GM19397 (cell line): ENCODE measurements around the gene GBP1.
A peak's percentile ranks its signal among the peaks of the same experiment; 100 is the strongest.
"Not testable (repeated sequence)": the region's sequence is repeated elsewhere in the genome, so short reads cannot be mapped to it uniquely, and the experiment has no call there.

Experiments used
- ATAC-seq: cut with Tn5 transposase; IDR thresholded peaks from one replicate; pipeline ENCODE4 v1.9.1; 2021; ENCODE audit warnings: mild to moderate bottlenecking, moderate library complexity; ENCODE audit not compliant: unreplicated experiment

Gene GBP1

DNA sequence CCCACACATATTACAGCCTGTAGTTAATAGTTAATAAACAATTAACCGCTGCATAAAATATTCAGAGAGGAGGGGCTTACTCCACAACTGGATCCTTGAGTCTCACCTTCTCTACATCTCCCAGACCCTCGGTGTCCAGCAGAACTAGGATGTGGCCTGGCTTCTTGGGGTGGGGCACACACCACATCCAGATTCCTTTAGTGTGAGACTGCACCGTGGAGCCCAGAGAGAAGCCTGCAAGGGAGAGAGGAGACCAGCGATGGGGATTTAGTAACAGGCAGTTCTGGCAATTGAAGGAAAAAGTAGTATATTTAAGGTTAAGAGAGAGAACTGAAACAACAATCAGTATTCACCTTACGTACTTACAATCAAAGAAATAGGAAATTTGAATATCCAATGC, 4.9 kb downstream of the GBP1 start:
- ATAC-seq, result no peak

DNA sequence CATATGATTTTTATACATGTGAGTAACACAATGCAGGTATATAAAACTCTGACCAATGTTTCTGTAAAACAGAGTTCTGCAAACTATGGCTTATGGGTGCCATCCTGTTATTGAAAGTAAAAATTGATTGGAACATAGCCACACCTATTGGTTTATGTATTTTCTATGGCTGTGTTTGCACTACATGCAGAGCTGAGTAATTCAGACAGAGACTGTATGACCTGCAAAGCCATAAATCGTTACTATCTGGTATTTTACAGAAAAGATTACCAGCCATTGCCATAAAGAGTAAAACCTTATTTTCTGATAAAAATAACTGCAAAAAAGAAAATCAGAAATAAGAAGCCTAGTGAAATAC, 13.1 kb downstream of the GBP1 start:
- no peak for ATAC-seq

DNA sequence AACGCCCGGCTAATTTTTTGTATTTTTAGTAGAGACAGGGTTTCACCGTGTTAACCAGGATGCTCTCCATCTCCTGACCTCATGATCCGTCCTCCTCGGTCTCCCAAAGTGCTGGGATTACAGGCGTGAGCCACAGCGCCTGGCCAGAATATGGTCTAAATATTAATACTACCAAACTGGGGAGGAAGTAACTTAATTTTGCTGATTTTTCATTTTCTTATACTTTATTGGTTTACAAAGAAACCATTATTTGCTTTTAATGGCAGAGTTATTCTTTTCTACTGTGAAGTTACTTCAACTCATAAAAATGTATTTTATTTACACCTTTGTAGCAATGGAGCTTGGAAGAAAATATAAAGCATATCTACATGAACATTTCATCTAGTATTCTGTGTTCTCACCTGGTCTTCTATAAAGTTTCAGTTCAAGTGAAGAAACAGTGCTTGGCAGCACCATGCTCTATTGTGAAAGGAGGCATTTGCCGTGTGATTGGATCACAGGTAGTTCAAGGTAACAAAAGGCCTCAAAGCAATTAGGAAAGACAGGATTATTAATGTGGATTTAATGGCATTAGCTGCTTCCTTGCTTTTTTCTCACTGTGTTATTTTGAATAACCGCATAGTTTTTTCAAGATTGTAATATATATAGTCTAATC, 13.6 kb downstream of the GBP1 start:
- no peak for ATAC-seq

DNA sequence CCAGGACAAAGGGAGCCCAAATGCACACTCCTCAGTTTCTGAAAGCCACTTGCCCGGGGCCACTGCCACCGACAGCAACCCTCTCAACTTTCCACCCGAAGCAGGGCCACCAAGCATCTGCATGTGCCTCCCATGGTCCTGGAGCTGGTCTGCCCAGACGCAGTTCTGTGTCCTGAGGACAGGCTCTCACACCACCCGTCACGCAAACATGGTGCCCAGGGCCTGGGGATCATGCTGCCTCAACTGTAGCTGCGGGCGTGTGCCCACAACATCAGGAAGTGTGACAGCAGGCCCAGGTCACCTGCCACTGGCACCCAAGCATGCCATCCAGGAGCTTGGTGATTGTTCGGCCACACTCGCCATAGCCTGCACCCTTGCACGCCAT, 14.4 kb downstream of the GBP1 start:
- no peak for ATAC-seq

DNA sequence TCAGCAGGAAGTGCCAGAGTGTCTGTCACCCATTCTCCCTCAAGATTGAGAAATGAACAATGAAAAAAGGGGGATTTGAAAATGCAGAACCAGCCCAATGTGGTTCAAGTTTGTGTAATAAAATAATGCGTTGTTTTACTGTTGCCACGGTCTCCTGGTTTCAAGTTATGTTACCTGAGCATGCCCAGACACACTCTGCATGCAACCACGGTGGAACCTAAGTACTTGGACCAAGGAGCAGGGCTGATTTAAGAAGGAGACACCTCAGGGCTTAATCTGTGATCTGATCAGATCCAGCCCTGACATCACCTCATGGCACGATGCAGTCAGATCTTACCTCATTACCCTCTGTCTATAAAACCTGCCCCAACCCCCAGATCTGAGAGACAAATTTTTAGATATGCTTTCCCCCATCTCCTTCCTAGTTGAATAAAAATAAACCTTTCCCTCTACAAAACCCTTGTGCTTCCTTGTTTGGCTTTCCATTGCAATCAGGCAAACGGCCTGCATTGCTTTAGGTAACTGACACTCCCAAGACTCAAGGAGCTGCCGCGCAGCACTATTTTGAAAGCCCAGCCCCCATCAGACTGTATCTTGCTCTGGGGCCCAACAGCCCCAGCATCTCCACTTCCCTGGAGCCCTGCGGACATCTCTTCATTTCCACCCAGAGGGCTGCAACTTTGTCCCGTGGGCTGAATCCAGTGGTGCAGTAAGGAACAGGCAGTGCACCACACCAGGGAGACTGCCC, 14.9 kb downstream of the GBP1 start:
- not testable (repeated sequence) for ATAC-seq

DNA sequence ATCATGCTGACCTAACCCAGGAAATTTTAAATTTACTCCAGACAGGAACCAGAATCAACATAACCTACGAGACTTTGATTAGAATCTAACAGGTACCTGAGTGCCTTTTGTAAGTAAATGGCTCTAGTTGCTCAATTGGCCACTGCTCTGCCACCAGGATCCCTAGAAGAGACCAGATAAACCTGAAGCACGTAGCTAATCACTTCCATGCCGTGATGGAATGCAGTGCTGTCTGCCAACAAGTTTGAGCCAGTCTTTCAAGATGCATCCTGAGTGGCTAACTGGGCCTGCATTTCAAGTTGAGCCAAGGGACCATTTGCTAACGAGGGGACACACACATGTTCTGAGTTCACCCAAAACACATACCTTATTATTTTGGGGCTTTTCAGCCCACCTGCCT, 15.8 kb downstream of the GBP1 start:
- ATAC-seq, result not testable (repeated sequence)

DNA sequence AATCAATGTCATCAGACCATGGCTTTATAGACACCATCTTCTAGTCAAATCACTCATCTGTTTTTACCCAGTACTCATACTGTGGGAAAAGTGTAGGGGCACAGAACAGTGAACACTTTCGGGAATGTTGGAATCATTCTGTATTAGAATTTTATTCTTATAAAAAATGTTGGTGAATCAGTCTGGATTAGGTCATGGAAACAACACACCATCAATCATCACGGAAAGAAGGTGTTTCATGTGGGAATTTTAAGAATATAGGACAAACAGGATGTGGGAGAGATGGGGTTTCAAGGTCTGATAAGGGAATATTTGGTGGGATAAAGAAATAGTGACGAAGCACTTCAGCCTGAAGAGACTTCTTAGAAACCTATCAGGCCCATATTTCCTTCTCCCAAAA, 17.3 kb downstream of the GBP1 start:
- ATAC-seq, result no peak

DNA sequence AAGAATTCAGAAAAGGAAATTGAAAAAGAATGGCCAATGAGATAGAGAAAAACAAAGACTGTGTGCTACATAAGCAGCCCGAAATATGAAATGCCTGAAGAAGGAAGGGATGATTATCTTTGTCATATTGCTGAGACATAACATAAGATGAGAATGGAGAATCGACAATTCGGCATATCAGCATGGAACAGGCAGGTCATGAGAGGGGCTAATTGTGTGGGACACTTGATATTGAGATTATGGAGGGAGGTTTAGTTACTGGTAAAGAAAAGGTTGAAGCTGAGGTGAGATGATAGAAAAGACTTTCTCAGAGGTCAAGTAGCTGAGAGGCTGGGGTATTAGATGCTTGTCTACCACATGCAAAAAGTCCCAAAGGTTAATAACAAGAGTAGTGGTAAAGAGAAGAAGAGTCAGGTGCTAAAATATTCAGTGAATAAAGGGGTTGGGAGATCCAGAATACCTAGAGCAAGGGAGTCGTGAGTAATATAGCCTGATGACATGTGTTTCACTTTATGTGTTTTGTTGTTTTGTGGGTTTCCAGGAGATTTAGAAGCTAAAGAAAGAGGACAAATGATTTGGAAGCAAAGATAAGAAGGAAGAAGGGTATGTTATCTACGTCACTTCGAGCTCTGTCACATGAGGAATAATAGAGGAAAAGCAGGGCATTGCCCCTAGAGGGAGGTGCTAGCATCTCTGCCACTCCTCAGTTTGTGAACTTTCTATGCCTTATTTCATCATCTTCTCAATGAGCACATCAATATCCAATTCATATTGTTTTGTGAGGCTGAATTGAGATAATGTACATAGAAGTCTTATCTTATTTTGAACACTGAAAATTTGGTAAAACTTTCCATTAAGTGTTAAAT, 18.5 kb downstream of the GBP1 start:
- ATAC-seq, result not testable (repeated sequence)

DNA sequence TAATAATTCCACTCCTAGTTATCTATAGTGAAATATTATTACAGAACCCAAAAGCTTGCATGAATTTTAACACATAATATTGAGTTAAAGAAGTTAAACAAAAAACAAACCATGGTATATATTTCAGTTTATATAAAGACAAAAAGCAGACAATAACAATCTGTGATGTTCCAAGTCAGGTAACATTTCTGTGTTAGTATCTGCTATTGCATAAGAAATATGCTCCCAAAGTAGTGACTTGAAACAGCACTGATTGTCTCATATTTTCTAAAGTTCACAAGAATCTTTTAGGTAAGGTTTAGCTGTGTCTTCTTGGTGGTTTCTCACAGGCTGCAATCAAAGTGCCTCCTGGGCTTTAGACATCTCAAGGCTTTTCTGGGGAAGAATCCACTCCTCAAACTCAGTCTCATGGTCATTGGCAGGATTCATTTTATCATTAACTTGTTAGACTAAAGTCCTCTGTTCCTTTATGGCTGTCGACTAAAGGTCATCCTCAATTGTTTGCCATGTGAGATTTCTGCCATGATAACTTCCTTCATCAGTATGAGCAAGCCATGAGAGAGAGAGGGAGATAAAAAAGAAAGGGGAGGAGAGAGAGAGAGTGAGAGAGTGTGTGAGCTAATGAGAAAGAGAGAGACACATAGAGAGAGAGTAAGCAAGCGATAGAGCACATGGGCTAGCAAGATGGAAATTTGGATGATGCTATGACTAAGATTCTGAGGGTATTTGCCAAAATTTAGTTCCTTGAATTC, 19.9 kb downstream of the GBP1 start:
- no peak for ATAC-seq

DNA sequence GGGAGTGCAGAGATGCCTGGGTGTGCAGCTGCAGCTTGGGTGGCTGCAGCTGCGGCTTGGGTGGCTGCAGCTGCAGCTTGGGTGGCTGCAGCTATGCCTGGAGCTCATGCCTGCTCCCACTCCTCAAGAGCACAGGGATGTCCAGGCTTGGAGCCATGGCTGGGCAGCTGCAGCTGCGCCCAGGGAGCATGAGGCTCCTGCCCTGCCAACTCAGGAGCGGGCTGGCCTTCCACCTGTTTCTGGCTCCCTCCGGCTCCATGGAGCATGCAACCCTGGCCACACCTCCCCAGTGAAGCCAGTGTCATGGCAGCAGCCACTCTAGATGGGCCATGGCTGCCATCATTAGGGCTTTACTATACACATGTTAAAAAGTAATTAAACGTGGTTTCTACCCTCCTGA, 21.1 kb downstream of the GBP1 start:
- no peak for ATAC-seq

DNA sequence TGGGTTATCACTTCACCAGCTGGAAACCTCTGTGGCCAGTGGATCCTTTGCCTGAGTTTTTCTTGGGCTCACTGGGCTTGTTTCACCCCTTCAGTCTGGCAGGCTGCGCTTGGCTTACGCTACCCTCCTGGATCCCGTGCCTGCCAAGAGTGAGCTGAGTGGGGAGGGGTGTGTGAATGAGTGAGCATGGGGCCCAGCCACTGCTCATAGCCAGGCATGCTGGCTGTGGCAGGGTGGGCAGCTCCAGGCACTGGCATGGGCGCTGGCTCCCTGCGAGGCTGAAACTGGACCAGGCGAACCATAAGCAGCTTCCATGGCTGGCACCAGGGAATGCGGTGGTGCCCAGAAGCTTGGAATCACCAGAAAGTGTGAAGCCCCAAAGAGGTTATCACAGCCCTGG, 22.5 kb downstream of the GBP1 start:
- no peak for ATAC-seq

DNA sequence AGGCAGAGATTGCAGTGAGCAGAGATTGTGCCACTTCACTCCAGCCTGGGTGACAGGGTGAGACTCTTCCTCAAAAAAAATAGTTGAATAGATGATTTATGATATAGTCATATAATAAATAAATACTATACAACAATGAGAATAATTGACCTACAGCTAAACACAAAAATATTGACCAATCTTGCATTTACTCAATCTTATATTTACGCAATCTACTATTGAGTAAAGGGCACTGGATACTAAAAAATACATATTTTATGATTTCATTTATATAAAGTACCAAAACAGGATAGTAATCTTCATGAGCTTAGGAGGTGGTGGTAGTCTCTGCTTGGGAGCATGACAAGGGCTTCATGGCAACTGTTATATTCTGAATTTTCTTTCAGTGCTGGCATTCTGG, 23.3 kb downstream of the GBP1 start:
- no peak for ATAC-seq

DNA sequence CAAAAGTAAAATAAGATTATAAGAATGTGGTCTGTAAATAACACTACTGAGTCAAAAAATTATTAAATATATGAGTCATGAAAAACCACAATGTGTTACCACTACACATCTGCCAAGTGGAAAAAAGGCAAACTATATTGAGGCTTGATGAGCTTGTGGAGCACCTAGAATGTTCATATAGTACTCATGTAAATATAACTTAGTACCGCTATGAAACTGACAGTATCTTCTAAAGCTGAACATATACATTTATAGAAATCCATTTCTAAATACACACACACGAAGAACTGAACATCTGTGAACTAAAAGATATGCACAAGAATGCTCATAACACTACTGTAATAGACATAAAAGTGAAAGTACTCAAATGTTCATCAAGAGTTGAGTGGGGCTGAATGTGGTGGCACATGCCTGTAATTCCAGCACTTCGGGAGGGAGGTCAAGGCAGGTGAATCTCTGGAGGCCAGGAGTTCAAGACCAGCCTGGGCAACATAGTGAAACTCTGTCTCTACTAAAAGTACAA, 23.8 kb downstream of the GBP1 start:
- ATAC-seq, result peak; percentile 85

DNA sequence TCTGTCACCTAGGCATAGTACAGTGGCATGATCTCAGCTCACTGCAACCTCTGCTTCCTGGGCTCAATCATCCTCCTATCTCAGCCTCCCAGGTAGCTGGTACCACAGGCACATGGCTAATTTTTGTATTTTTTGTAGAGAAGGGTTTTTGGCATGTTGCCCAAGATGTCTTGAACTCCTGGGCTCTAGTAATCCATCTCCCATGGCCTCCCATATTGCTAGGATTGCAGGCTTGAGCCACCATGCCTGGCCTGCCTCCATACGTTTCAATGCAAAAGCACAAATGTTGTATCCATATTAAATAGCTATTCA, 24.7 kb downstream of the GBP1 start:
- ATAC-seq, result no peak

DNA sequence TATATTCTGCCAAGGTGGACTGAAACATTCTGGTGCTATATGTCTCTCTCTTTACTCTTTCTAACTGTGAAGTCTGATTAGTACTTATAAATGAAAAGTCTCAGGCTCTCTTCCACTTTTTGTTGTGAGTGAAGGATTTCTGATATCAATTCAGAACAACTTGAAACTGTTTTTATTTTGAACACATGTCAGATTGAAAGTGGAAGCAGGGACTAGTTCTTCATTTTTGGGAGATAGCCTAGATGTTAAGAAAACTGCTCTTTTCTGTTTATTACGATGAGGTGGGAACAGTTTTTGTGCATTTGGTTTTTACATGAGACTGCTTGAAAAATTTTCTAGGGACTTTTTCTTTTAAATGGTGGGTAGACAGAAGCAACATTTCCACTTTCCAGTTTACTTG, 27.8 kb downstream of the GBP1 start:
- ATAC-seq, result no peak

DNA sequence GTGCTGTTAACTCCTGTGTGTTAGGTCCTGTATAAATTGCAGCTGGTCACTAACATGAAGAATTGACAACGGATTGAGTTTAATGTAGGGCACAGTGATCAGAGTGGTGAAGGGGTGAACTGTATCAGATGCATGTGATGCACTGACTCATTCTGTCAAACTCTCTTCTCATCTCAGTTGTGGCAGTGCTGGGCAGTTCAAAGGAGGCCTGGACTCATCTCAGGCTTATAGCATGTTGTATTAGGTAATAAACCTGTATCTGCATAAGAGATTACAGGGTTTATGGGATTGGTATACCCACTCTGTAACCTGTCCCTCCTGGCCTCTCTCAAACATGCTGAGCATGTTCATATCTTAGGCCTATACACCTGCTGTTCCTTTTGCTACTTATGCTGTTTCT, 29.9 kb downstream of the GBP1 start:
- ATAC-seq, result no peak

DNA sequence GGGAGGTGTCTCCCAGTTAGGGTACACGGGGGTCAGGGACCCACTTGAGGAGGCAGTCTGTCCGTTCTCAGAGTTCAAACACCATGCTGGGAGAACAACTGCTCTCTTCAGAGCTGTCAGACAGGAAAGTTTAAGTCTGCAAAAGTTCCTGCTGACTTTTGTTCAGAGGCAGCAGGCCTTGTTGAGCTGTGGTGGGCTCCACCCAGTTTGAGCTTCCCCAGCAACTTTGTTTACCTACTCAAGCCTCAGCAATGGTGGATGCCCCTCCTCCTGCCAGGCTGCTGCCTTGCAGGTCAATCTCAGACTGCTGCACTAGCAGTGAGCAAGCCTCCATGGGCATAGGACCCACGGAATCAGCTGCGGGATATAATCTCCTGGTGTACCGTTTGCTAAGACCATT, 31.0 kb downstream of the GBP1 start:
- not testable (repeated sequence) for ATAC-seq

DNA sequence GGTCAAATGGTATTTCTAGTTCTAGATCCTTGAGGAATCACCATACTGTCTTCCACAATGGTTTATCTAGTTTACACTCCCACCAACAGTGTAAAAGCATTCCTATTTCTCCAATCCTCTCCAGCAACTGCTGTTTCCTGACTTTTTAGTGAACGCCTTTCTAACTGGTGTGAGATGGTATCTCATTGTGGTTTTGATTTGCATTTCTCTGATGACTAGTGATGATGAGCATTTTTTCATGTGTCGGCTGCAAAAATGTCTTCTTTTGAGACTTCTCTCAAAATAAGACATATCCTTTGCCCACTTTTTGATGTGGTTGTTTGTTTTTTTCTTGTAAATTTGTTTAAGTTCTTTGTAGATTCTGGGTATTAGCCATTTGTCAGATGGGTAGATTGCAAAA, 36.0 kb downstream of the GBP1 start:
- not testable (repeated sequence) for ATAC-seq

DNA sequence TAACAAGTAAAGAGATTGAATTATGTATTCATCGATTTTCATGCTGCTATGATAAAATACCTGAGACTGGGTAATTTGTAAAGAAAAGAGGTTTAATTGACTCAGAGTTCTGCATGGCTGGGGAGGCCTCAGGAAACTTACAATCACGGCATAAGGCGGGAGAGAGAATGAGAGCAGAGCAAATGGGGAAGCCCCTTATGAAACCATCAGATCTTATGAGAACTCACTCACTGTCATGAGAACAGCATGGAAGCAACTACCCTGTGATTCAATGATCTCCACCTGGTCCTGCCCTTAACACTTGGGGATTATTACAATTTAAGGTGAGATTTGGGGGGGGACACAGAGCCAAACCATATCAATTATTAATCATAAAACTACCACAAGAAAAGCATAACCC, 39.1 kb downstream of the GBP1 start:
- no peak for ATAC-seq

DNA sequence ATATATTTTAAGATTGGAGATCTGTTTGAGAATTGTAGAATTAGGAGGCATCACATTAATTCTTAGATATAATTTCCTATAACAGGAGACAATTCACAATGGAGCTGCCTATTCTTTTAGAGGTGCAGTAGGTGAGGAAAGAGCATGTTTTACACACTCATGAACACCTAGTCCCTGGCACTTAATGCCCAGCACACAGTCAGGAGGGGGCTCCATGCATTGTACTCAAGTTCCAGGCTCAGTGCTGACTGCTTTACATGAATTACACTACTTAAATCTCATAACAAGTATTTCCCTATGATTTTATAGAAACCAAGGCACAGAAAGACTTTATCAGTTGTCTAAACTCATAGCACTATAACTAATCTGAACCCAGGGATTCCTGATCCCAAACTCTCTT, 42.0 kb downstream of the GBP1 start:
- peak; percentile 9 for ATAC-seq
